DND-41 (cell line): ENCODE measurements around the gene SESTD1.

Experiments used
- ATAC-seq: fragments of 200-7000 bp; cut with Tn5 transposase; 3 replicates; pipeline ENCODE4 v1.9.1; 2021; ENCODE audit warnings: low read depth; ENCODE audit not compliant: insufficient read depth
- DNase-seq: peaks from one replicate; pipeline ENCODE4 v3.0.0-alpha.2; 2020
- H2AFZ ChIP-seq: 2 replicates; pipeline ENCODE4 v1.6.0; 2012; ENCODE audit warnings: low read depth, low read length
- H3K27ac ChIP-seq: 2 replicates; pipeline ENCODE4 v1.5.1; 2012; ENCODE audit warnings: low read length, inconsistent platforms
- H3K27me3 ChIP-seq: fragments of 200-600 bp; sonication (generic); 2 replicates; pipeline ENCODE4 v1.6.0; 2012; ENCODE audit warnings: low read length, mild to moderate bottlenecking, inconsistent platforms; ENCODE audit not compliant: insufficient read depth, poor library complexity
- H3K36me3 ChIP-seq: 2 replicates; pipeline ENCODE4 v1.5.1; 2012; ENCODE audit warnings: low read length, inconsistent platforms; ENCODE audit not compliant: insufficient read depth
- H3K4me1 ChIP-seq: 2 replicates; pipeline ENCODE4 v1.5.1; 2012; ENCODE audit warnings: mild to moderate bottlenecking, low read length; ENCODE audit not compliant: insufficient read depth
- H3K4me2 ChIP-seq: 2 replicates; pipeline ENCODE4 v1.6.0; 2012; ENCODE audit warnings: mild to moderate bottlenecking, moderate library complexity, low read length, inconsistent platforms; ENCODE audit not compliant: insufficient read depth
- H3K4me3 ChIP-seq, 2 experiments: fragments of 200-600 bp in 1 of 2; shearing (Covaris generic) in 1 of 2; 2 replicates each; pipeline ENCODE4 v1.5.1; 2012 to 2016; ENCODE audit warnings: inconsistent platforms in 2 of 2, low read length in 2 of 2, mild to moderate bottlenecking in 2 of 2, low read depth in 1 of 2, moderate library complexity in 1 of 2
- H3K79me2 ChIP-seq: 2 replicates; pipeline ENCODE4 v1.6.0; 2012; ENCODE audit warnings: low read length, inconsistent platforms; ENCODE audit not compliant: insufficient read depth
- H3K9ac ChIP-seq: 2 replicates; pipeline ENCODE4 v1.6.0; 2012; ENCODE audit warnings: low read depth, mild to moderate bottlenecking, inconsistent platforms, low read length, moderate library complexity
- H3K9me3 ChIP-seq: 2 replicates; pipeline ENCODE4 v1.5.1; 2012; ENCODE audit warnings: low read length, moderate library complexity, mild to moderate bottlenecking, inconsistent platforms; ENCODE audit not compliant: insufficient read depth, severe bottlenecking
- H4K20me1 ChIP-seq: 2 replicates; pipeline ENCODE4 v1.6.0; 2012; ENCODE audit warnings: low read length; ENCODE audit not compliant: insufficient read depth
- EZH2 ChIP-seq: IDR thresholded peaks from 3 replicates; pipeline ENCODE4 v1.6.1; 2012; ENCODE audit warnings: borderline replicate concordance, low read depth, mild to moderate bottlenecking, moderate library complexity, low read length, inconsistent platforms; ENCODE audit not compliant: severe bottlenecking
- TF ChIP-seq, protein P1 (sequence below): IDR thresholded peaks from 2 replicates; pipeline ENCODE4 v1.5.1; 2012; ENCODE audit warnings: borderline replicate concordance, low read length, moderate library complexity, mild to moderate bottlenecking; ENCODE audit not compliant: poor library complexity, severe bottlenecking; ENCODE audit errors: extremely low read depth

Gene SESTD1

DNA sequence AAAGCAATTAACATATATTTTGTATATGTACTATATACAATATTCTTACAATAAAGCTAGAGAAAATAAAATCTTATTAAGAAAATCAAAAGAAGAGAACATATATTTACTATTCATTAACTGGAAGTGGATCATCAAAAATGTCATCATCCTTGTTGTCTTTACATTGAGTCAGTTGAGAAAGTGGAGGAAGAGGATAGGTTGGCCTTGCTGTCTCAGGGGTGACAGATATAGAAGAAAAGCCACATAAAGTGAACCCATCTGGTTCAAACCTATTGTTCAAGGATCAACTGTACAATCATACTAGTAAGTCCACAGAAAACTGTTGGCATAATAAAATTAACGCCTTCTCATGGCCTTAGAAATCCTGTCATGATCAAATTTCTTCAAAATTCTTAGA, 26.6 kb downstream of the SESTD1 start:
- ATAC-seq (no peak), DNase-seq (no peak)
- Histone ChIP-seq H2AFZ (no peak overlapping the region), H3K9me3 (no peaks in the 10 kb centered on the region), H3K27ac (no peak overlapping the region), H3K36me3 (no peaks in the 10 kb centered on the region), H3K4me3 (no peak overlapping the region), H3K79me2 (peaks cover 57% of the 10 kb centered on the region), H3K4me2 (no peak overlapping the region), H3K4me1 (peaks cover 37% of the 10 kb centered on the region), H3K9ac (no peak overlapping the region), H4K20me1 (peaks cover 11% of the 10 kb centered on the region; the same call in 1 of the 2 replicates), H3K27me3 (no peaks in the 10 kb centered on the region)
- TF ChIP-seq EZH2, result no peak
- TF ChIP-seq, protein P1, sequence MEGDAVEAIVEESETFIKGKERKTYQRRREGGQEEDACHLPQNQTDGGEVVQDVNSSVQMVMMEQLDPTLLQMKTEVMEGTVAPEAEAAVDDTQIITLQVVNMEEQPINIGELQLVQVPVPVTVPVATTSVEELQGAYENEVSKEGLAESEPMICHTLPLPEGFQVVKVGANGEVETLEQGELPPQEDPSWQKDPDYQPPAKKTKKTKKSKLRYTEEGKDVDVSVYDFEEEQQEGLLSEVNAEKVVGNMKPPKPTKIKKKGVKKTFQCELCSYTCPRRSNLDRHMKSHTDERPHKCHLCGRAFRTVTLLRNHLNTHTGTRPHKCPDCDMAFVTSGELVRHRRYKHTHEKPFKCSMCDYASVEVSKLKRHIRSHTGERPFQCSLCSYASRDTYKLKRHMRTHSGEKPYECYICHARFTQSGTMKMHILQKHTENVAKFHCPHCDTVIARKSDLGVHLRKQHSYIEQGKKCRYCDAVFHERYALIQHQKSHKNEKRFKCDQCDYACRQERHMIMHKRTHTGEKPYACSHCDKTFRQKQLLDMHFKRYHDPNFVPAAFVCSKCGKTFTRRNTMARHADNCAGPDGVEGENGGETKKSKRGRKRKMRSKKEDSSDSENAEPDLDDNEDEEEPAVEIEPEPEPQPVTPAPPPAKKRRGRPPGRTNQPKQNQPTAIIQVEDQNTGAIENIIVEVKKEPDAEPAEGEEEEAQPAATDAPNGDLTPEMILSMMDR, result no peak

DNA sequence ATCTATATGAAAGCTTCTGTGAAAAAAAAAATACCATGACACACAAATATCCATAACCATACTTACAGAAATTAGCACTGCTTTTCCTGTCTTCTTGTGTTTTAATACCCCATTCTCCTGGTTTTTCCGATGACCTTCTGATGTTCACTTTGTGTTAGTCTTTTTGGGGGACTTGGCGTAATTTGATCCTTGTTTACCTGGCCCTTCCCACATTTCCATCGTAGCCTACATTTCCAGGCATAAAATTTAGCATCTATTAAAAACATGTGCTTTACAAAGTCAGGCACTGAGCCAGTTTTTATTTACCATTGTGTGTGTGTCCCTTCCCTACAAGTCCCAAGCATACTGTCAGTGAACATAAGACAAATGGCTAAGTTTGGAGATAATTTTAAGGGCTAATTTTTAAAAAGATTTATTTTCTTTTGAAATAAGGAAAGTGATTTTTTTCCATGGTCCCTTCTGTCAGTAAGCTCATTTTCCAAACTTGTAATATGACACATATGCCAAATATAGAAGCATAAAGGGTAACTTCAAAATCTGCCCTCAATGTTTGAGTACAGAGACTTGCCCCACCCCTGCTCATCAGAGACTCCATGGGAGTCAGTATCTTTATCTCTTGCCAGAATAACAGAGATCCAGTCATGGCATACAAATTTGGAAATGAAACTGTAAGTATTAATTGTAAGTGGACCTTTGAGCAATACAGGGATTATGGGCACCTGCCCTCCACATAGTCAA, 27.3 kb downstream of the SESTD1 start:
- DNase-seq, result no peak
- Histone ChIP-seq H2AFZ (no peak overlapping the region), H3K9me3 (no peaks in the 10 kb centered on the region), H3K27me3 (no peaks in the 10 kb centered on the region), H3K4me1 (peaks cover 37% of the 10 kb centered on the region), H4K20me1 (peaks cover 7% of the 10 kb centered on the region; the same call in 1 of the 2 replicates), H3K4me2 (no peak overlapping the region), H3K79me2 (peaks cover 51% of the 10 kb centered on the region), H3K4me3 (no peak overlapping the region), H3K36me3 (no peaks in the 10 kb centered on the region), H3K9ac (no peak overlapping the region), H3K27ac (no peak overlapping the region)
- no peak for ATAC-seq
- no peak for TF ChIP-seq EZH2
- TF ChIP-seq, protein P1, result no peak

DNA sequence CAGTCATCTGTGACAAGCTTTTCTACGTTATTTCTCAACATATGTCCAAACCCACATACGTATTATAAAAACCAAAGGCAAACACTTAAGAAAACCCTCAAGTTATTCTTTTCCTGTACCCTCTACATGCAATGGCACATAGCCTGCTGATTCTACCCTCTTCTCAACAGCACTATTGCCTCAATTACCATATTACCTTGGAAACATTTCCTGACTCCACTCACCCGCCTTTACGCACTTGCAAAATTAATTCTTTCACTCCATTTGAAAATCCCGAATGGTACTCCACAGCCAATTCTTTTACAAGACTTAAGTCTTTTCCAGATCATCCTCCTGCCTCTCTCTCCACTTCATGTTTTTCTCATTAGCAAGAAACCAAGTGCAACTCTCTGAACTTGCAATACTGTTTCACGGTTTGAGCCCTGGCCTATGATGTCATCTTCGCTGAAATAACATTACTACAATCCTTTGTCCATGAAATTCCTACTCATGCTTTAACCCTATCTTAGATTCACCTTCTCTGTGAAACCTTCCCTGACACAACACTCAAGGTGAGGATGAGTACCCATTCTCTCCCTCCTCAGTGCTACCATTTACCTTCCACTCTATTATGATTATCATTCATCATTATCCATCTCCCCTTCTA, 29.0 kb downstream of the SESTD1 start:
- Histone ChIP-seq H3K36me3 (no peaks in the 10 kb centered on the region), H3K9ac (no peak overlapping the region), H3K27ac (no peak overlapping the region), H3K4me1 (peaks cover 29% of the 10 kb centered on the region), H3K79me2 (peaks cover 41% of the 10 kb centered on the region), H4K20me1 (peaks cover 5% of the 10 kb centered on the region; the same call in 1 of the 2 replicates), H2AFZ (no peak overlapping the region), H3K9me3 (no peaks in the 10 kb centered on the region), H3K4me2 (no peak overlapping the region), H3K27me3 (no peaks in the 10 kb centered on the region), H3K4me3 (no peak overlapping the region)
- TF ChIP-seq EZH2, result no peak
- TF ChIP-seq, protein P1, result no peak
- no peak for DNase-seq
- no peak for ATAC-seq
